Activated CD4-positive, alpha-beta T cell treated with anti-CD3 and anti-CD28 coated beads, Interleukin-2, amount 10 ng/mL, durations not matched to agents 7 days and 5 days (primary cell): ENCODE data around the gene ZNF768. TPM values are rescaled to one million over a fixed set of nuclear protein-coding genes. Genes with fewer than 3 reads are reported as not detected.
A peak's percentile ranks its signal among the peaks of the same experiment; 100 is the strongest.

ENCODE experiments used
- CTCF ChIA-PET: fragments of 350-600 bp; sonication (Branson Sonifier 250); formaldehyde crosslinking; loops from one replicate; lab custom pipeline; 2021; ENCODE audit warnings: antibody characterized with exemption; lab: Charles Lee
- POLR2A ChIA-PET: fragments of 350-600 bp; sonication (Branson Sonifier 250); formaldehyde crosslinking; loops from one replicate; lab custom pipeline; 2021; ENCODE audit warnings: antibody characterized with exemption; lab: Charles Lee
- DNase-seq: peaks from one replicate; pipeline ENCODE4 v3.0.0-alpha.2; 2020
- H3K27ac Mint-ChIP-seq: one replicate; pipeline ENCODE4 v1.8.0; 2021; ENCODE audit warnings: mild to moderate bottlenecking, moderate library complexity, mixed read lengths
- H3K27me3 Mint-ChIP-seq: one replicate; pipeline ENCODE4 v1.8.0; 2021; ENCODE audit warnings: mixed read lengths
- H3K36me3 Mint-ChIP-seq: one replicate; pipeline ENCODE4 v1.8.0; 2021; ENCODE audit warnings: low read depth, mixed read lengths
- H3K4me1 Mint-ChIP-seq: one replicate; pipeline ENCODE4 v1.8.0; 2021; ENCODE audit warnings: mixed read lengths
- H3K4me3 Mint-ChIP-seq: one replicate; pipeline ENCODE4 v1.8.0; 2021; ENCODE audit warnings: mild to moderate bottlenecking, moderate library complexity, mixed read lengths
- H3K9me3 Mint-ChIP-seq: one replicate; pipeline ENCODE4 v1.8.0; 2021; ENCODE audit warnings: mixed read lengths
- total RNA-seq, 2 experiments: library from RNA; stranded (reverse); gene quantifications; one replicate each; pipeline ENCODE4 v1.2.3, GENCODE V29; 2021

ZNF768 gene
- total RNA-seq, 2 experiments from 2014 or later = 1.9 to 2.6 TPM

DNA sequence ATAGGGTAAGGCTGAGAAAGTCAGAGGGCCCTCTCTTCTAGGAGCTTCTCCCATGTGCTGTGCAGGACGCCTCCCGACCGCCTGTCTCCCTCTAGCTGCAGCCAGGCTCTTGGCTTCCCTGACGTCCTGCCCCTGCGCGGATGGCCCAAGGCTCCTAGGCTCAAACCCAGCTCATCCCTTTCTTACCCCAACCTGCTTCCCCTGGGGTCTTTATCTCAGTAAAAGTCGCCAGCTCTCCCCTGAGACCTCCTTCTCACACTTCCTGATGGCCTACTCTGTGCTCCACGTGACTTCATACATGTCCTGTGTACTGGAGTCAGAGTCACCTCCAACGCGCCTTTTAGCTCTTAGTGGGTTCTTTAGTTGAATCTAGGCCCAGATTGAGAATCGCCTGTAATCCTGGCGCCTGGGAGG is 9.4 kb upstream of the ZNF768 start:
- ChIA-PET POLR2A (interaction anchor here (0.5 to 1.3 kb wide), 7 partner anchors 16 to 106 kb away, joined by 3 to 7 read pairs (median 4); partner anchors contain the start of genes DCTPP1, ZNF688 and ZNF764), CTCF (interaction anchor here (0.6 to 4.2 kb wide), 27 partner anchors 9 to 126 kb away, joined by 3 to 20 read pairs (median 5); partner anchors contain the start of genes ZNF688, ZNF689, ZNF764 and ZNF768)
- Mint-ChIP-seq H3K4me1 (peaks cover 32% of the 10 kb centered on the region), H3K36me3 (peaks cover 30% of the 10 kb centered on the region), H3K27ac (peak overlapping the region; percentile 96), H3K9me3 (no peaks in the 10 kb centered on the region), H3K27me3 (no peaks in the 10 kb centered on the region), H3K4me3 (peak overlapping the region; percentile 85)
- DNase-seq = peak; percentile 69

DNA sequence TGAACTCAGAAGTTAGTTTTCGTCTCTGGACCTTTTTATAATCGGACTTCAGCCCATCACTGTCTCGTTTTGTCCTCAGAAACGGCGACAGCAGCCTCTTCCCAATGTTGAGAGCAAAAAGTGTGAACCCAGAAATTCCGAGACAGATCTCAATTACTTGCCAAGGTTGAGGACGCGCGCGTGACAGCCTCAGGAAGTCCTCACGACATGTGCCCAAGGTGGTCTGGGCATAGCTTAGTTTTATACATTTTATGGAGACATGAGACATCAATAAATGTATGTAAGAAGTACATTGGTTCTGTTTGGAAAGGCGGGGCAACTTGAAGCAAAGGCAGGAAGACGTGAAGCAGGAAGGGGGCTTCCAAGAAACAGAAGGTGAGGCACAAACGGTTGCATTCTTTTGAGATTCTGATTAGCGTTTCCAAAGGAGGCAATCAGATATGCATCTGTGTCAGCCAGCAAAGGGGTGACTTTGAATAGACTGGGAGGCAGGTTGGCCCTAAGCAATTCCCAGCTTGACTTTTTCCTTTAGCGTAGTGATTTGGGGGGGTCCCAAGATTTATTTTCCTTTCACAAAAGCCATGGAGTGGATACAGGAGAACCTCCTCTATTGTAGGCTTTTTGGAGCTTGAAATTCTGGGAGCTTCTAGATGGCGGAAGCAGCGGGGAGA is 8.9 kb upstream of the ZNF768 start:
- DNase-seq = peak; percentile 51
- POLR2A ChIA-PET = interaction anchor here (0.5 to 1.3 kb wide), 8 partner anchors 17 to 117 kb away, joined by 3 to 7 read pairs (median 4); partner anchors contain the start of genes DCTPP1, ZNF688 and ZNF764
- Mint-ChIP-seq H3K4me3 (peak overlapping the region; percentile 85), H3K4me1 (peaks cover 38% of the 10 kb centered on the region), H3K27ac (peak overlapping the region; percentile 96), H3K9me3 (no peaks in the 10 kb centered on the region), H3K27me3 (no peaks in the 10 kb centered on the region), H3K36me3 (peaks cover 32% of the 10 kb centered on the region)
- CTCF ChIA-PET = interaction anchor here (0.6 to 4.2 kb wide), 30 partner anchors 8 to 392 kb away, joined by 3 to 20 read pairs (median 4); partner anchors contain the start of genes ZNF688, ZNF689, ZNF764 and ZNF768

DNA sequence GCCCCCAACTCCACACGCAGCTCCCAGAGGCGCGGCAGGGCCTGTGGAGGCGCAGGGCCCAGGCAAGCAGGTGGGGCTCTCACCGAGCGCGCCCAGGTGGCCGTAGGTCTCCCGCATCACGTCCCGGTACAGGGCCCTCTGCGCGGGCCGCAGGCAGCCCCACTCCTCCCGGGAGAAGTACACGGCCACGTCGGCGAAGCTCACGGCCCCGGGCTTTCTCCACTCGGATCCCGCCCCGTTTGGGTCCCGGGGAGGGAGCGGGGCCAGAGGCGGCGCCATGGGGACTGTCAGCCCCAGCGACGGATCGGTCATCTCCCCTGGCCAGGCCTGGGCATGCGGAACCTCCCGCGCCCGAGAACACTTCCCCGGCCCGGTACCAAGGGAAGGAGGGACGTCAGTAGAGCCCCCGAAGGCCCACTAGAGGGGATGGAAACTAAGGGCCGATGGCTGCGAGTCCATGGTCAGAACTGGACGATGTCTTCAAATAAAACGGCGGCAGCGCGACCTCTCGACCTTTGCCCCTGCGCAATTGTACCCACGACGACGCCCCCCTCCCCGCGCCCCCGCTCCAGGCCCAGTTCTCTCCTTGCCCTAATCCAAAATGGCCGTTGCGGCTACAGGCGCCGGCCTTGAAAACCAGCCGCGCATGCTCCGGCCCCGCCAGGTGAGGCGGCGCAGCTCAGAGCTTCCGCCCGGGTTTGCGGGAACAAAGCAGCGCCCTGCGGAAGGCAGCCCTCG is 8.2 kb upstream of the ZNF768 start, which contains the start of gene ZNF747:
TSS of gene ZNF747 (minus strand) at position 491 of the 738 bp plus-strand sequence. CDS start at position 312, 179 bp downstream.
- DNase-seq = peak; percentile 92
- no peaks in the 10 kb centered on the region for H3K27me3 Mint-ChIP-seq
- no peaks in the 10 kb centered on the region for H3K9me3 Mint-ChIP-seq
- CTCF ChIA-PET = interaction anchor here (0.6 to 4.2 kb wide), 20 partner anchors 10 to 391 kb away, joined by 3 to 20 read pairs (median 6); partner anchors contain the start of genes ZNF688, ZNF764 and ZNF768
- H3K36me3 Mint-ChIP-seq = peaks cover 32% of the 10 kb centered on the region
- peak within 1 kb of the TSS; percentile 96 for H3K27ac Mint-ChIP-seq
- H3K4me1 Mint-ChIP-seq = peaks cover 43% of the 10 kb centered on the region
- H3K4me3 Mint-ChIP-seq = peak within 1 kb of the TSS; percentile 85
- POLR2A ChIA-PET = interaction anchor here (0.6 to 1.3 kb wide), 4 partner anchors 22 to 116 kb away, joined by 3 to 7 read pairs (median 4); partner anchors contain the start of genes DCTPP1 and ZNF688

DNA sequence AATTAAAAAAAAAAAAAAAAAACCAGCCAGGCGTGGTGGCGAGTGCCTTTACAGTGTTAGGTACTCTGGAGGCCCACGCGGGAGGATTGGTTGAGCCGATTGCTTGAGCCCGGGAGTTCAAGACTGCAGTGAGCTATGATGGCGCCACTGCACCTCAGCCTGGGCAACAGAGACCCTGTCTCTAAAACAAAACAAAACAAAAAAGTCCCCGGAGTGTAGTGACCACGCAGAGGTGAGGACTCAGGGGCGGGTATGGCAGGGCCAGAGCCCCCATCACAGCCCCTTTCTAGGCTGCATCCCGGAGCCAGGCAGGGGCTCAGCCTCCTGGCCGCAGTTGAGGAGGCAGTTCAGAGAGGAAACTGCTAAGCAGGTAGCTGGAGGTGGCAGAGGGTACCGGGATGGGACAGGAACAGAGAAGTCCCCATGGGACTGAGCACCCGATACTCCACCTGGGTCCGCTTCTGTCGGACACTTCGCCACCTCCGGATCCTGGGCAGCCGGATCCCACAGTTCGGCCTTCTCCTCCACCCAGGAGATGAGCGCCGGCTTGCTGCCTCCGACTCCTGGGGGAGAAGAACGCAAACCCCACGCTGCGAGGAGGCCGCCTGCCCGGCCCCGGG is 7.5 kb upstream of the ZNF768 start:
- CTCF ChIA-PET = interaction anchor here (0.8 to 4.2 kb wide), 16 partner anchors 9 to 160 kb away, joined by 3 to 20 read pairs (median 8); partner anchors contain the start of genes ZNF688, ZNF764 and ZNF768
- no peak for DNase-seq
- Mint-ChIP-seq H3K27me3 (no peaks in the 10 kb centered on the region), H3K27ac (peak overlapping the region; percentile 96), H3K4me1 (peaks cover 47% of the 10 kb centered on the region), H3K36me3 (peaks cover 30% of the 10 kb centered on the region), H3K9me3 (no peaks in the 10 kb centered on the region), H3K4me3 (peak overlapping the region; percentile 85)
- POLR2A ChIA-PET = interaction anchor here (0.6 kb wide), 1 partner anchor 23 kb away, joined by 3 read pairs; no protein-coding TSS in a partner anchor

DNA sequence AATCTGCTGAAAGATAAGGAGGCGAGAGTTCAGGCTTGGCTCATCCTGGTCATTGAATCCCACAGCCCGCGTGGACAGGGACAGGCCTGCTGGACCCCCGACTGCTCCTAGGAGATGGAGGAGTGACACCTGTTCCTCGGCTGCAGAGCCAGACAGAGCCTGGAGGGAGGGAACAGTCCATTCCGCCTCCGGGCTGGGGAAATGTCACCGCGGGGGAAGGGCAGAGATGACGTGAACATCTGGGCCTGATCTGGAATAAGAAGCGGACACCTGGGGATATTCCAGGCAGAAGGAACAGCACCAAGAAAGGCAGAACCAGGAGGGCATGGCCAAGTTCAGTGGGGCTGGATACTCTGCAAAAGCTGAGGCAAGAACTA is 6.8 kb upstream of the ZNF768 start:
- Mint-ChIP-seq H3K36me3 (peaks cover 28% of the 10 kb centered on the region), H3K27ac (no peak overlapping the region), H3K4me3 (peak overlapping the region; percentile 69), H3K9me3 (no peaks in the 10 kb centered on the region), H3K27me3 (no peaks in the 10 kb centered on the region), H3K4me1 (peaks cover 50% of the 10 kb centered on the region)
- DNase-seq = no peak
- POLR2A ChIA-PET = no interaction called here
- CTCF ChIA-PET = interaction anchor here (2.1 to 4.2 kb wide), 5 partner anchors 8 to 65 kb away, joined by 8 to 20 read pairs (median 15); partner anchors contain the start of genes ZNF688, ZNF764 and ZNF768

DNA sequence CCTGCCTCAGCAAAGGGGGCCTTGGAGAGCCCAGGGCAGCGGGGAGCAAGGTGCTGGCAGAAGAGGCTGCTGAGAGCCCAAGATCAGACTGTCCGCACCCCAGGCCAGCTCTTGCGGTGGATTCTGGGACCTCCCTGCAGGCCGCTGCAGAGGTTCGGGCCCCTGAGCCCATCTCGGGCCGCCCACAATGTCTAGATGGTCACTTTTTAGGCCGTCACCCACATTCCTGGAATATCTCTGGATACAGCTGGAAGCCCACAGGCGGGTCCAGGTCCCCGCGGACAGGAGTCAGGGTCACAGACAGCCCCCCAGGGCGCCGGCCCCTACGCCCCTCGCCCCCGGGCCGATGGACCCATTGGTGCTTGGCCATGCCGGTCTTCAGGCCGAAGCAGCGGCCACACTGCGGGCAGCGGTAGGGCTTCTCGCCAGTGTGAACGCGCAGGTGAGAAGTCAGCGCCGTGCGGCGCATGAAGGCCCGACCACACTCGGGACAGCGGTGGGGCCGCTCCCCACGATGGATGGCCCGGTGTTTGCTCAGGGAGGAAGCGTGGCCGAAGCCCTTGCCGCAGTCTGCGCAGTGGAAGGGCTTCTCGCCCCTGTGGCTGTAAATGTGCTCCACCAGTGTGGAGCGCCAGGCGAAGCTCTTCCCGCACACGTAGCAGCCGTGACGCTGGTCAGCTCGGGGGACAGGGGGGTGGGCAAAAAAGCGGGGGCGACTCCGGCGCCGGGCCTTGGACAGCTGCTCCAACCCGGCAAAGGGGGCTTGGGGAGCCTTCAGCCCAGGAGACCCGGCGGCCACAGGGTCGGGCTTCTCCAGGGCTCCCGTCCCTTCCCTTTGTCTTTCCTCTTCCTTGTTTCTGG is 6.1 kb upstream of the ZNF768 start:
- DNase-seq = no peak
- Mint-ChIP-seq H3K27me3 (no peaks in the 10 kb centered on the region), H3K4me3 (peak overlapping the region; percentile 69), H3K9me3 (no peaks in the 10 kb centered on the region), H3K27ac (no peak overlapping the region), H3K4me1 (peaks cover 52% of the 10 kb centered on the region), H3K36me3 (peaks cover 24% of the 10 kb centered on the region)
- ChIA-PET CTCF (interaction anchor here (4.2 kb wide), 1 partner anchor 25 kb away, joined by 18 read pairs; the partner anchor contains the start of gene ZNF764), POLR2A (no interaction called here)

DNA sequence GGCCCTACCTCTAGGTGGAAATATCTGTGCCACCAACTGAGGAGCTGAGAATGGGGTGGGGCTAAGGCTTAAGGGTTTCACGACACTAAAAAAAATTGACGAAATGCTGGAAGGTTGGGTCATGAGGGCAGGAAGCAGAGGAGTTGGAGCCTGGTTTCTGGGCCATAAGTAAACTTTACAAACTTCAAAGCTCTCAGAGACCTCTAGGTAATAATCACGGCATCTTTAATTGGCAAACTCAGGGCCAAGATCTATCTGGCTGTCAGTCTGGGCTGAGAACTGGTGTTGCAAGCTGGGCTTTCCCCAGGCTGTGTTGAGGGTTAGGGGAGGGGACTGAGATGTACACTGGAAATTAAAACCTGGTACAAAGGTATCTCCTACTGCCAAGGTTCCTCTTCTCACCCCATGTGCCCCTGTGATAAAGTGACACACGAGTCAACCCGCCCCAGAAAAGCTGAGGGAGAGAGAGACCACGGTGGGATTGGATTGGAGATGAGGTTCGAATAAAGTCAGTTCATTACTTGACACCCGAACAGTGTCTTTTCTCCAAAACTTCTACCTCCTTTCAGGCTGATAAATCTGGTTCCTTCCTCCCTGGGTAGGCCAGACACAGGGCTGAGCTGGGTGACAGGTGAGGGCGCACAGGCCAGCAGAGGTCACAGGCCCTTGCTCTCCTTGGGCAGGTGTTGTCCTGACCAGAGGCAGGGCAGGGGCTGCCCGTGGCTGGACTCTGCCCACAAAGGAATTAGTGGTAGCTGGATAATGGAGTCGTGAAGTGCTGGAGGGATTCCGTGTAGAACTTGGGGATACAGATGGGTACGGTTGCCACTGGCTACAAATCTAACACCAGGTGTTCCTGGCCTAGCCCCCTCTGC is 4.0 kb upstream of the ZNF768 start:
- peaks cover 15% of the 10 kb centered on the region for H3K36me3 Mint-ChIP-seq
- no peak for DNase-seq
- H3K4me1 Mint-ChIP-seq = peaks cover 44% of the 10 kb centered on the region
- CTCF ChIA-PET = interaction anchor here (0.7 to 2.9 kb wide), 9 partner anchors 11 to 201 kb away, joined by 3 to 10 read pairs (median 3); partner anchors contain the start of gene ZNF764
- no peaks in the 10 kb centered on the region for H3K27me3 Mint-ChIP-seq
- no peaks in the 10 kb centered on the region for H3K9me3 Mint-ChIP-seq
- POLR2A ChIA-PET = no interaction called here
- no peak overlapping the region for H3K4me3 Mint-ChIP-seq
- H3K27ac Mint-ChIP-seq = peak overlapping the region; percentile 57

DNA sequence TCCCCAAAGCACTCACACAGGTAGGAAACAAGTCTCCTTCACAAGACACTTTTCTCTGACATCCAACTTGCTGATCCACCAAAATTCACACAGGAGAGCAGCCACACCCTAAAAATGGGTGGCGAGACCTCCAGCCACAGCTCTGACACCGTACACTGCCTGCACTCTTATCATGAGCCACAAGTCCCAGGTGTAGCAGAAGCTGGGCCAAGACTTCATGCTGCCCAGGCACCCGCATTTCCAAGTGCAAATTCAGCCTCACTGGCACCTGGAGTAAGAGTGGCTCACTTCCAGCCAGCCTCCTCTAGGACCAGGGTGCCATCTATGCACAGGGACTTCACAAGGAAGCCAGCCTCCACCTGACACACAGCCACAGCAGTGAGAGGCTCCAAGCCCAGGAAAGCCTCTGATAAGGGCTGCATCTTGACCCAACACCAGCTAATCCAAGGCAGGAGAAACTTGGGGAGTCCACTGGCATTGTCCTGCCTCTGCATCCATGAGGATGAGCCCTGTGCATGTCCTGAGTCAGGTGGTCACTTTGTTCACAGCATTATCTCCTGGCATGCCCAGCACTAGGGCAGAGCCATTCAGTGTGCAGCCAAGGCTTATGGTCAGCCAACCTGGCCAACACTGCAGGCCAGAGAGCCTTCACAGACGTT is 2.6 kb upstream of the ZNF768 start:
- ChIA-PET POLR2A (no interaction called here), CTCF (interaction anchor here (0.9 to 2.9 kb wide), 6 partner anchors 20 to 87 kb away, joined by 3 to 10 read pairs (median 4); partner anchors contain the start of gene ZNF764)
- Mint-ChIP-seq H3K4me3 (no peak overlapping the region), H3K9me3 (no peaks in the 10 kb centered on the region), H3K27ac (peak overlapping the region; percentile 50), H3K27me3 (no peaks in the 10 kb centered on the region), H3K4me1 (peaks cover 46% of the 10 kb centered on the region), H3K36me3 (peaks cover 15% of the 10 kb centered on the region)
- DNase-seq = no peak

DNA sequence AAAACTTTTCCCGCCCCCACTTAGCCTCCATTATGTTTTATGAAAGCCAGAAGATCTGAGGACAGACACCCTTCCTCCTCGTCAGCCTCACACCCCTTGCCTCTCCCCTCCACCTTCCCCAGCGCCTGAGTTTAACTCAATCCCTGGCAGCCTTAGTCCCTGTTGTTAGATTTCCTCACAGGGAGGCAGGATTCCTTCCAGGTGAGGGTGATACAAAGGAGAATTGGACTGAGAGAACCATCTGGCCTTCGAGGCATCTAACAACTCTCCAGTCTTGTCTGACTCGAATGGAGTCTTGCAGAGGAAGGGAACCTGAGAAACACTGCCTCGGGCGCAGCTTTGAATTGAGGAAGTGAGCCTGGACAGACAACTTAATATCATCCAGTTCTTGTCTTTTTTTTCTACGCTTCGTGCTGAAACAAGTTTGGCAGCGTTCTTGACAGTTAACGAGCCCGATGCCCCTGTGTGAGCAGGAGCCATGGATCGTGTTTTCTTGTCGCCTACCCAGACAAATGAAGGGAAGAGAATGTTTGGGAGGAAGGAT is 1.3 kb upstream of the ZNF768 start:
- peaks cover 8% of the 10 kb centered on the region for H3K36me3 Mint-ChIP-seq
- H3K4me1 Mint-ChIP-seq = peaks cover 40% of the 10 kb centered on the region
- DNase-seq = no peak

More for the DNA sequence above, 1.3 kb upstream of the ZNF768 start:
- CTCF ChIA-PET = interaction anchor here (1.0 to 2.2 kb wide), 5 partner anchors 8 to 88 kb away, joined by 3 to 8 read pairs (median 5); partner anchors contain the start of gene ZNF764
- Mint-ChIP-seq H3K27ac (peak overlapping the region; percentile 68), H3K9me3 (no peaks in the 10 kb centered on the region), H3K4me3 (peak overlapping the region; percentile 70), H3K27me3 (no peaks in the 10 kb centered on the region)
- POLR2A ChIA-PET = interaction anchor here (0.5 to 0.6 kb wide), 2 partner anchors 30 to 69 kb away, joined by 3 read pairs; no protein-coding TSS in a partner anchor
